K562 (cell line): ENCODE measurements around the gene PEX3. TPM values are rescaled to one million over a fixed set of nuclear protein-coding genes. Genes with fewer than 3 reads are reported as not detected.

Experiments used
- CTBP1 ChIP-seq: fragments of 450-650 bp; IDR thresholded peaks from 2 replicates; pipeline ENCODE4 v1.6.1; 2016; ENCODE audit warnings: borderline replicate concordance
- DNMT1 ChIP-seq: fragments of 450-650 bp; IDR thresholded peaks from 2 replicates; pipeline ENCODE4 v1.6.1; 2016; ENCODE audit warnings: antibody characterized with exemption, mild to moderate bottlenecking
- EHMT2 ChIP-seq: fragments of 450-650 bp; IDR thresholded peaks from 2 replicates; pipeline ENCODE4 v1.6.1; 2018; ENCODE audit warnings: antibody characterized with exemption
- FOS ChIP-seq: IDR thresholded peaks from 3 replicates; pipeline ENCODE4 v1.6.1; 2011; ENCODE audit not compliant: insufficient read length; ENCODE audit errors: extremely low read depth
- HDGF ChIP-seq: fragments of 450-650 bp; IDR thresholded peaks from 2 replicates; pipeline ENCODE4 v1.6.1; 2016
- IFI16 ChIP-seq: fragments of 250-450 bp; sonication (Bioruptor Pico); IDR thresholded peaks from 2 replicates; pipeline ENCODE4 v2.1.2; 2022; ENCODE audit warnings: mild to moderate bottlenecking, inconsistent platforms
- KHSRP ChIP-seq: fragments of 450-650 bp; IDR thresholded peaks from 2 replicates; pipeline ENCODE4 v1.6.1; 2017
- MIER1 ChIP-seq: fragments of 450-650 bp; IDR thresholded peaks from 2 replicates; pipeline ENCODE4 v1.6.1; 2016; ENCODE audit warnings: antibody characterized with exemption, mild to moderate bottlenecking, low read depth
- NCOA1 ChIP-seq: fragments of 450-650 bp; IDR thresholded peaks from 2 replicates; pipeline ENCODE4 v1.6.1; 2016; ENCODE audit warnings: low read depth
- PHB2 ChIP-seq: fragments of 450-650 bp; IDR thresholded peaks from 2 replicates; pipeline ENCODE4 v1.6.1; 2017; ENCODE audit warnings: low read depth
- POLR3G ChIP-seq: IDR thresholded peaks from 2 replicates; pipeline ENCODE4 v1.6.1; 2011; ENCODE audit not compliant: insufficient read length, insufficient replicate concordance; ENCODE audit errors: extremely low read depth
- PTTG1 ChIP-seq: fragments of 450-650 bp; IDR thresholded peaks from 2 replicates; pipeline ENCODE4 v1.6.1; 2016; ENCODE audit warnings: low read depth, mild to moderate bottlenecking, missing genetic modification characterization, missing compliant biosample characterization
- RAD51 ChIP-seq: fragments of 450-650 bp; IDR thresholded peaks from 2 replicates; pipeline ENCODE4 v1.7.1; 2016; ENCODE audit warnings: low read depth, mild to moderate bottlenecking, borderline replicate concordance
- RFX1 ChIP-seq: fragments of 450-650 bp; IDR thresholded peaks from 2 replicates; pipeline ENCODE4 v1.6.1; 2016; ENCODE audit warnings: mild to moderate bottlenecking, moderate library complexity
- RNF2 ChIP-seq: sonication (generic); IDR thresholded peaks from 2 replicates; pipeline ENCODE4 v1.6.1; 2016
- TCF7 ChIP-seq: sonication (generic); IDR thresholded peaks from 2 replicates; pipeline ENCODE4 v1.6.1; 2016; ENCODE audit warnings: antibody characterized with exemption, borderline replicate concordance
- THRAP3 ChIP-seq: fragments of 450-650 bp; IDR thresholded peaks from 2 replicates; pipeline ENCODE4 v1.6.1; 2016; ENCODE audit warnings: mild to moderate bottlenecking, inconsistent platforms, borderline replicate concordance
- ZBTB17 ChIP-seq: fragments of 450-650 bp; formaldehyde crosslinking; IDR thresholded peaks from 2 replicates; pipeline ENCODE4 v1.4.0; 2020; ENCODE audit warnings: mild to moderate bottlenecking
- ZEB2 ChIP-seq: fragments of 450-650 bp; IDR thresholded peaks from 2 replicates; pipeline ENCODE4 v1.6.1; 2016
- ZNF184 ChIP-seq: sonication (generic); formaldehyde crosslinking; IDR thresholded peaks from 2 replicates; pipeline ENCODE4 v1.5.0; 2020; ENCODE audit warnings: missing genetic modification reagents
- ZNF253 ChIP-seq: fragments of 250-450 bp; sonication (Bioruptor Pico); conservative IDR thresholded peaks from 2 replicates; pipeline ENCODE4 v1.6.1; 2021; ENCODE audit warnings: mild to moderate bottlenecking
- ZNF699 ChIP-seq: fragments of 250-450 bp; sonication (Bioruptor Pico); IDR thresholded peaks from 2 replicates; pipeline ENCODE4 v1.8.0; 2021; ENCODE audit warnings: mild to moderate bottlenecking, moderate library complexity; ENCODE audit not compliant: insufficient replicate concordance
- ZNF764 ChIP-seq: fragments of 250-450 bp; sonication (Bioruptor Pico); IDR thresholded peaks from 2 replicates; pipeline ENCODE4 v1.4.0; 2020; ENCODE audit warnings: low read depth, mild to moderate bottlenecking, moderate library complexity
- ZNF79 ChIP-seq: fragments of 250-450 bp; sonication (Bioruptor Pico); IDR thresholded peaks from 2 replicates; pipeline ENCODE4 v1.4.0; 2020; ENCODE audit warnings: low read depth, mild to moderate bottlenecking, moderate library complexity
- polyA plus RNA-seq, 8 experiments: library from polyadenylated mRNA; depleted of rRNA in 4 of 8; stranded (reverse) in 5 of 8; unstranded in 3 of 8; fragments of >200 nt; fragmentation: Nextera tagmentation in 2 of 8; fragmentation: Illumina TruSeq in 1 of 8; extraction: Ambion mirVana in 2 of 8; extraction: Trizol in 1 of 8; gene quantifications; 2 replicates each; pipeline versions ENCODE4 v1.2.1 to v1.2.3, GENCODE V29; 2011 to 2014; ENCODE audit warnings: inconsistent platforms in 1 of 8, missing spikeins in 1 of 8
- total RNA-seq, 7 experiments: library from RNA; depleted of rRNA in 6 of 7; stranded (reverse); fragments of >200 nt in 6 of 7; fragmentation: Illumina TruSeq in 2 of 7; extraction: Trizol in 2 of 7; gene quantifications; 2 replicates each; pipeline versions ENCODE4 v1.2.1 to v1.2.3, GENCODE V29; 2011 to 2021; ENCODE audit warnings: low replicate concordance in 1 of 7
- TF ChIP-seq, protein P1 (sequence below): fragments of 250-450 bp; sonication (Bioruptor Pico); IDR thresholded peaks from 2 replicates; pipeline ENCODE4 v1.6.1; 2021; ENCODE audit warnings: mild to moderate bottlenecking
- TF ChIP-seq, protein P2 (sequence below), 3 experiments: fragments of 200-800 bp in 1 of 3; sonication (Bioruptor generic) in 1 of 3; sonication (generic) in 1 of 3; formaldehyde crosslinking in 1 of 3; IDR thresholded peaks; 2 replicates each; pipeline versions ENCODE4 v1.6.1 to v1.8.0; 2016 to 2022; ENCODE audit warnings: mild to moderate bottlenecking in 2 of 3, missing compliant biosample characterization in 2 of 3, missing genetic modification characterization in 2 of 3, missing genetic modification reagents in 1 of 3
- TF ChIP-seq, protein P3 (sequence below): fragments of 250-450 bp; sonication (Bioruptor Pico); IDR thresholded peaks from 2 replicates; pipeline ENCODE4 v1.8.0; 2021; ENCODE audit warnings: mild to moderate bottlenecking, moderate library complexity
- TF ChIP-seq, protein P4 (sequence below): fragments of 450-650 bp; formaldehyde crosslinking; IDR thresholded peaks from 2 replicates; pipeline ENCODE4 v1.4.0; 2022; ENCODE audit warnings: missing genetic modification characterization

PEX3 gene
- total and polyA plus RNA-seq, 9 of the 15 experiments (the other 6 are each of a cell fraction or from before 2014, with no cell fraction given): 17.3 to 69.6 (median 32.7) TPM

GRCh38 chr6:143516690-143517446 is 66.3 kb downstream of the PEX3 start (continued):
- TF ChIP-seq ZBTB17 (CRISPR knock-in tag) (no peak), CTBP1 (no peak), ZEB2 (no peak), ZNF184 (CRISPR knock-in tag) (no peak), ZNF699 (CRISPR knock-in tag) (no peak), RAD51 (no peak), FOS (no peak), ZNF79 (CRISPR knock-in tag) (no peak), IFI16 (CRISPR knock-in tag) (no peak), EHMT2 (peak; percentile 67; the same call in 1 of the 2 replicates), ZNF764 (CRISPR knock-in tag) (no peak), THRAP3 (peak; percentile 60; the same call in 1 of the 2 replicates), ZNF253 (CRISPR knock-in tag) (no peak), NCOA1 (no peak), RNF2 (no peak), RFX1 (no peak), HDGF (no peak), KHSRP (peak; percentile 41; the same call in 1 of the 2 replicates), PTTG1 (tag) (no peak), MIER1 (no peak), DNMT1 (no peak), POLR3G (no peak), PHB2 (0 out of 2 replicates have a peak, but pooled peaks have one; percentile 18), TCF7 (no peak)
- TF ChIP-seq, protein P1, sequence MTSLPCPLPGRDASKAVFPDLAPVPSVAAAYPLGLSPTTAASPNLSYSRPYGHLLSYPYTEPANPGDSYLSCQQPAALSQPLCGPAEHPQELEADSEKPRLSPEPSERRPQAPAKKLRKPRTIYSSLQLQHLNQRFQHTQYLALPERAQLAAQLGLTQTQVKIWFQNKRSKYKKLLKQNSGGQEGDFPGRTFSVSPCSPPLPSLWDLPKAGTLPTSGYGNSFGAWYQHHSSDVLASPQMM (CRISPR knock-in tag): no peak
- TF ChIP-seq, protein P2, sequence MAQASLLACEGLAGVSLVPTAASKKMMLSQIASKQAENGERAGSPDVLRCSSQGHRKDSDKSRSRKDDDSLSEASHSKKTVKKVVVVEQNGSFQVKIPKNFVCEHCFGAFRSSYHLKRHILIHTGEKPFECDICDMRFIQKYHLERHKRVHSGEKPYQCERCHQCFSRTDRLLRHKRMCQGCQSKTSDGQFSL (CRISPR knock-in tag; IDR thresholded peaks at IDR 0.05): no peak
- TF ChIP-seq, protein P2 (tag; IDR thresholded peaks at IDR 0.05): no peak
- TF ChIP-seq, protein P3, sequence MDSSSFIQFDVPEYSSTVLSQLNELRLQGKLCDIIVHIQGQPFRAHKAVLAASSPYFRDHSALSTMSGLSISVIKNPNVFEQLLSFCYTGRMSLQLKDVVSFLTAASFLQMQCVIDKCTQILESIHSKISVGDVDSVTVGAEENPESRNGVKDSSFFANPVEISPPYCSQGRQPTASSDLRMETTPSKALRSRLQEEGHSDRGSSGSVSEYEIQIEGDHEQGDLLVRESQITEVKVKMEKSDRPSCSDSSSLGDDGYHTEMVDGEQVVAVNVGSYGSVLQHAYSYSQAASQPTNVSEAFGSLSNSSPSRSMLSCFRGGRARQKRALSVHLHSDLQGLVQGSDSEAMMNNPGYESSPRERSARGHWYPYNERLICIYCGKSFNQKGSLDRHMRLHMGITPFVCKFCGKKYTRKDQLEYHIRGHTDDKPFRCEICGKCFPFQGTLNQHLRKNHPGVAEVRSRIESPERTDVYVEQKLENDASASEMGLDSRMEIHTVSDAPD (CRISPR knock-in tag): no peak
- TF ChIP-seq, protein P4, sequence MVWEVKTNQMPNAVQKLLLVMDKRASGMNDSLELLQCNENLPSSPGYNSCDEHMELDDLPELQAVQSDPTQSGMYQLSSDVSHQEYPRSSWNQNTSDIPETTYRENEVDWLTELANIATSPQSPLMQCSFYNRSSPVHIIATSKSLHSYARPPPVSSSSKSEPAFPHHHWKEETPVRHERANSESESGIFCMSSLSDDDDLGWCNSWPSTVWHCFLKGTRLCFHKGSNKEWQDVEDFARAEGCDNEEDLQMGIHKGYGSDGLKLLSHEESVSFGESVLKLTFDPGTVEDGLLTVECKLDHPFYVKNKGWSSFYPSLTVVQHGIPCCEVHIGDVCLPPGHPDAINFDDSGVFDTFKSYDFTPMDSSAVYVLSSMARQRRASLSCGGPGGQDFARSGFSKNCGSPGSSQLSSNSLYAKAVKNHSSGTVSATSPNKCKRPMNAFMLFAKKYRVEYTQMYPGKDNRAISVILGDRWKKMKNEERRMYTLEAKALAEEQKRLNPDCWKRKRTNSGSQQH (CRISPR knock-in tag): peak; percentile 30; the same call in 1 of the 2 replicates
